Lung (tissue), 12 donors: ENCODE data around the gene ANG. TPM values are rescaled to one million over a fixed set of nuclear protein-coding genes. Genes with fewer than 3 reads are reported as not detected.
"Not testable (repeated sequence)": the region's sequence is repeated elsewhere in the genome, so short reads cannot be mapped to it uniquely, and the experiment has no call there.

Experiments used
- ATAC-seq: fragments of 200-7000 bp; cut with Tn5 transposase; one replicate; pipeline ENCODE4 v1.9.1; 2020; ENCODE audit warnings: moderate number of reproducible peaks; ENCODE audit not compliant: insufficient read depth, low FRiP score
- DNase-seq, 3 donors: peaks; one replicate each; pipeline ENCODE4 v3.0.0-alpha.2; 2013 to 2017
- H3K27ac ChIP-seq, 2 donors: one replicate each; pipeline ENCODE4 v1.5.1; 2013; ENCODE audit warnings: mild to moderate bottlenecking in 2 of 2, moderate library complexity in 2 of 2, control low read depth in 1 of 2, inconsistent platforms in 1 of 2, low read depth in 1 of 2, low read length in 1 of 2
- H3K27me3 ChIP-seq, 3 donors: one replicate each; pipeline ENCODE4 v1.5.1; 2013; ENCODE audit warnings: low read length in 2 of 3; ENCODE audit not compliant: control insufficient read depth in 3 of 3, insufficient read depth in 3 of 3
- H3K36me3 ChIP-seq, 4 donors: one replicate each; pipeline ENCODE4 v1.5.1; 2013; ENCODE audit warnings: low read length in 4 of 4, mild to moderate bottlenecking in 1 of 4, moderate library complexity in 1 of 4; ENCODE audit not compliant: control insufficient read depth in 4 of 4, insufficient read depth in 4 of 4
- H3K4me1 ChIP-seq, 5 donors: one replicate each; pipeline ENCODE4 v1.5.1; 2013; ENCODE audit warnings: low read length in 5 of 5, mild to moderate bottlenecking in 2 of 5, moderate library complexity in 1 of 5; ENCODE audit not compliant: control insufficient read depth in 5 of 5, insufficient read depth in 5 of 5
- H3K4me3 ChIP-seq: one replicate; pipeline ENCODE4 v1.5.1; 2013; ENCODE audit warnings: mild to moderate bottlenecking, control low read depth, moderate library complexity
- H3K9ac ChIP-seq, 2 donors: one replicate each; pipeline ENCODE4 v1.5.1; 2013; ENCODE audit warnings: low read length in 2 of 2, control low read depth in 1 of 2; ENCODE audit not compliant: insufficient read depth in 1 of 2
- H3K9me3 ChIP-seq, 4 donors: one replicate each; pipeline ENCODE4 v1.5.1; 2013; ENCODE audit warnings: low read length in 3 of 4, mild to moderate bottlenecking in 1 of 4, moderate library complexity in 1 of 4; ENCODE audit not compliant: control insufficient read depth in 4 of 4, insufficient read depth in 3 of 4
- CTCF ChIP-seq: IDR thresholded peaks from 2 replicates; pipeline ENCODE4 v1.5.1; 2012; ENCODE audit warnings: mild to moderate bottlenecking; ENCODE audit errors: control extremely low read depth, extremely low read depth
- WGBS, 2 donors: extraction: QIAGEN DNeasy Blood & Tissue Kit; methylation state at CpG; one replicate each; pipeline ENCODE4 v1.1.7; 2013; 5-methylcytosine and 5-hydroxymethylcytosine counted together
- polyA plus RNA-seq, 2 donors: library from polyadenylated mRNA; stranded (reverse); fragments of 200-250 nt; gene quantifications; one replicate each; pipeline ENCODE4 v1.2.1, GENCODE V29; 2013
- total RNA-seq, 2 donors: library from RNA; depleted of rRNA in 1 of 2; stranded (reverse); fragments of >200 nt in 1 of 2; gene quantifications; one replicate each; pipeline ENCODE4 v1.2.1, GENCODE V29; 2014 to 2021
- donor health status: control.
- donor health status: control.
- donor health status: Bipolar disorder and iron deficiency.
- donor health status: healthy.
- donor health status: DM: yes; HTN: yes; CAD: no.

Gene ANG
- total and polyA plus RNA-seq, 4 donors = 14.0 to 27.5 (median 18.0) TPM

- Histone ChIP-seq H3K9me3 (peaks cover 0 to 5% (median 0%) of the 10 kb centered on the region in 4 donors), H3K4me1 (peaks cover 0 to 3% (median 0%) of the 10 kb centered on the region in 5 donors), H3K36me3 (no peaks in the 10 kb centered on the region), H3K27ac (no peak overlapping the region), H3K27me3 (peaks cover 0 to 2% (median 0%) of the 10 kb centered on the region in 3 donors), H3K9ac (no peak overlapping the region), H3K4me3 (no peak overlapping the region)
- 84 to 91% methylated on average over 6 of the region's 6 CpGs for WGBS, 2 donors
- no peak for ATAC-seq
- TF ChIP-seq CTCF = no peak
- DNase-seq = no peak
Measured at GRCh38 chr14:20720741-20721140, 32.2 kb downstream of the ANG start.

- no peaks in the 10 kb centered on the region for H3K36me3 ChIP-seq
- peaks cover 0 to 4% (median 3%) of the 10 kb centered on the region in 5 donors for H3K4me1 ChIP-seq
- no peak for TF ChIP-seq CTCF
- no peak for ATAC-seq
- H3K27ac ChIP-seq = no peak overlapping the region
- H3K4me3 ChIP-seq = no peak overlapping the region
- peaks cover 0 to 2% (median 0%) of the 10 kb centered on the region in 3 donors for H3K27me3 ChIP-seq
- DNase-seq = no peak
- no peak overlapping the region for H3K9ac ChIP-seq
- H3K9me3 ChIP-seq = peaks cover 0 to 5% (median 0%) of the 10 kb centered on the region in 4 donors
- 94 to 95% methylated on average over 12 of the region's 12 CpGs for WGBS, 2 donors
Measured at GRCh38 chr14:20722016-20722415, 33.5 kb downstream of the ANG start.

- H3K9ac ChIP-seq = no peak overlapping the region
- H3K9me3 ChIP-seq = peaks cover 0 to 5% (median 0%) of the 10 kb centered on the region in 4 donors
- peaks cover 0 to 2% (median 0%) of the 10 kb centered on the region in 3 donors for H3K27me3 ChIP-seq
- 32 to 55% methylated on average over 21 to 28 of the region's 28 CpGs for WGBS, 2 donors
- no peak overlapping the region for H3K4me3 ChIP-seq
- ATAC-seq = no peak
- no peak for DNase-seq
- H3K4me1 ChIP-seq = peaks cover 0 to 4% (median 3%) of the 10 kb centered on the region in 5 donors
- H3K27ac ChIP-seq = no peak overlapping the region
- no peaks in the 10 kb centered on the region for H3K36me3 ChIP-seq
- TF ChIP-seq CTCF = no peak
Measured at GRCh38 chr14:20723488-20723887, 34.9 kb downstream of the ANG start.

GRCh38 chr14:20726121-20726520 lies 37.6 kb downstream of the ANG start:
- H3K4me1 ChIP-seq, H3K27ac ChIP-seq, H3K9ac ChIP-seq, H3K9me3 ChIP-seq, ATAC-seq, H3K36me3 ChIP-seq, H3K27me3 ChIP-seq, H3K4me3 ChIP-seq: not testable (repeated sequence)
- DNase-seq = peak in 1 of 3 donors; percentile 39
- WGBS, 2 donors = 72 to 78% methylated on average over 3 of the region's 3 CpGs
